Endothelial cell of umbilical vein (primary cell): ENCODE data around the gene PHOX2A. TPM values are rescaled to one million over a fixed set of nuclear protein-coding genes. Genes with fewer than 3 reads are reported as not detected.

Source experiments
- BruUV-seq: library from RNA; stranded (reverse); fragments of 400-500 nt; replicated peaks from 2 replicates; lab custom pipeline; 2021; lab: Mats Ljungman, UMichigan
- CTCF ChIA-PET: fragments of 300-600, 350-600 bp; sonication (Branson Sonifier 250); formaldehyde crosslinking; loops from one replicate; lab custom pipeline; 2021; ENCODE audit warnings: antibody characterized with exemption, inconsistent platforms; lab: Charles Lee
- POLR2A ChIA-PET: fragments of 300-600, 350-600 bp; sonication (Branson Sonifier 250); formaldehyde crosslinking; loops from one replicate; lab custom pipeline; 2021; ENCODE audit warnings: antibody characterized with exemption, inconsistent platforms; lab: Charles Lee
- DNase-seq: peaks from one replicate; pipeline ENCODE4 v3.0.0-alpha.2; 2011; ENCODE audit warnings: low read depth, low spot score
- FAIRE-seq: peaks from 2 replicates; lab custom pipeline; 2011; peaks lifted over from hg19 to GRCh38; lab: Jason Lieb, UNC
- H2AFZ ChIP-seq: 2 replicates; pipeline ENCODE4 v1.6.0; 2012; ENCODE audit warnings: low read depth, low read length, control low read depth, inconsistent platforms
- H3K27ac ChIP-seq: 2 replicates; pipeline ENCODE4 v1.5.1; 2011; ENCODE audit warnings: low read depth, mild to moderate bottlenecking, control low read depth, low read length, moderate library complexity; ENCODE audit not compliant: insufficient read depth
- H3K27me3 ChIP-seq, 2 experiments: 2 replicates each; pipeline versions ENCODE4 v1.6.0 to v1.6.1; 2011; ENCODE audit warnings: low read length in 2 of 2, mixed read lengths in 1 of 2; ENCODE audit not compliant: control insufficient read depth in 2 of 2, insufficient read depth in 2 of 2
- H3K36me3 ChIP-seq, 2 experiments: 2 replicates in 1 of 2; 3 replicates in 1 of 2; pipeline ENCODE4 v1.5.1; 2011; ENCODE audit warnings: low read length in 2 of 2, mild to moderate bottlenecking in 1 of 2, moderate library complexity in 1 of 2; ENCODE audit not compliant: control insufficient read depth in 2 of 2, insufficient read depth in 2 of 2; ENCODE audit errors: extremely low read depth in 1 of 2
- H3K4me1 ChIP-seq: 3 replicates; pipeline ENCODE4 v1.5.1; 2011; ENCODE audit warnings: mild to moderate bottlenecking, low read length; ENCODE audit not compliant: control insufficient read depth, insufficient read depth; ENCODE audit errors: extremely low read depth
- H3K4me2 ChIP-seq: 2 replicates; pipeline ENCODE4 v1.6.1; 2011; ENCODE audit warnings: low read length, control low read depth, mixed read lengths; ENCODE audit not compliant: insufficient read depth
- H3K4me3 ChIP-seq, 3 experiments: fragments of 200-600 bp in 1 of 3; sonication (generic), shearing (Covaris generic) in 1 of 3; replicated peaks in 1 of 3; 2 replicates each; pipeline ENCODE4 v1.5.1; 2011 to 2016; ENCODE audit warnings: control low read depth in 3 of 3, low read length in 3 of 3, mild to moderate bottlenecking in 2 of 3, inconsistent platforms in 1 of 3, low read depth in 1 of 3, moderate library complexity in 1 of 3; ENCODE audit not compliant: insufficient read depth in 1 of 3
- H3K79me2 ChIP-seq: 2 replicates; pipeline ENCODE4 v1.6.0; 2012; ENCODE audit warnings: low read length, inconsistent platforms; ENCODE audit not compliant: control insufficient read depth, insufficient read depth
- H3K9ac ChIP-seq: replicated peaks from 2 replicates; pipeline ENCODE3; 2011; ENCODE audit warnings: low read length, control low read depth; ENCODE audit not compliant: insufficient read depth; ENCODE audit errors: extremely low read depth
- H3K9me1 ChIP-seq: replicated peaks from 3 replicates; pipeline ENCODE4 v1.6.0; 2011; ENCODE audit warnings: mild to moderate bottlenecking, low read length; ENCODE audit not compliant: control insufficient read depth, insufficient read depth; ENCODE audit errors: extremely low read depth
- H3K9me3 ChIP-seq: replicated peaks from 2 replicates; pipeline ENCODE4 v1.5.1; 2012; ENCODE audit warnings: low read length, inconsistent platforms; ENCODE audit not compliant: control insufficient read depth, insufficient read depth
- H4K20me1 ChIP-seq: replicated peaks from 2 replicates; pipeline ENCODE3; 2011; ENCODE audit warnings: mild to moderate bottlenecking, low read length; ENCODE audit not compliant: control insufficient read depth, insufficient read depth; ENCODE audit errors: extremely low read depth
- CTCF ChIP-seq, 2 donors: IDR thresholded peaks; 1 replicate in 1 of 2; 2 replicates in 1 of 2; pipeline ENCODE4 v1.5.1; 2011; ENCODE audit warnings: low read length in 2 of 2, mild to moderate bottlenecking in 2 of 2, moderate library complexity in 2 of 2, control low read depth in 1 of 2, inconsistent platforms in 1 of 2, low read depth in 1 of 2; ENCODE audit not compliant: insufficient read depth in 1 of 2; ENCODE audit errors: extremely low read depth in 1 of 2
- EZH2 ChIP-seq: IDR thresholded peaks from 2 replicates; pipeline ENCODE4 v1.6.1; 2012; ENCODE audit warnings: borderline replicate concordance, low read depth, mild to moderate bottlenecking, moderate library complexity, low read length, inconsistent platforms; ENCODE audit not compliant: severe bottlenecking
- FOS ChIP-seq: IDR thresholded peaks from 2 replicates; pipeline ENCODE4 v1.6.1; 2011; ENCODE audit warnings: mild to moderate bottlenecking, low read length, moderate library complexity, borderline replicate concordance; ENCODE audit not compliant: insufficient read depth
- GATA2 ChIP-seq: IDR thresholded peaks from 2 replicates; pipeline ENCODE4 v1.7.0; 2011; ENCODE audit warnings: low read depth, mild to moderate bottlenecking, moderate library complexity, mixed read lengths, low read length; ENCODE audit not compliant: insufficient read length, insufficient read depth
- JUN ChIP-seq: IDR thresholded peaks from 2 replicates; pipeline ENCODE4 v1.6.1; 2011; ENCODE audit warnings: borderline replicate concordance, low read depth; ENCODE audit not compliant: insufficient read length, insufficient read depth
- MAX ChIP-seq: IDR thresholded peaks from 2 replicates; pipeline ENCODE4 v1.6.1; 2011; ENCODE audit not compliant: insufficient read depth, insufficient read length
- MYC ChIP-seq: IDR thresholded peaks from one replicate; pipeline ENCODE4 v1.6.1; 2011; ENCODE audit warnings: mild to moderate bottlenecking, low read depth, low read length
- POLR2A ChIP-seq: IDR thresholded peaks from 2 replicates; pipeline ENCODE4 v1.6.1; 2012; ENCODE audit warnings: low read depth, mild to moderate bottlenecking, control low read depth, low read length
- POLR2AphosphoS5 ChIP-seq: IDR thresholded peaks from 2 replicates; pipeline ENCODE4 v1.6.1; 2012; ENCODE audit warnings: low read depth, mild to moderate bottlenecking, control low read depth, low read length, moderate library complexity; ENCODE audit not compliant: insufficient read depth
- dilution Hi-C: fragments of 300-500 bp; cut with MboI; formaldehyde crosslinking; loops from one replicate; pipeline ENCODE4 v1.15.0; 2019; ENCODE audit warnings: low sequenced_read_pairs; ENCODE audit not compliant: extremely low pct_ligation_motif_present
- intact Hi-C: fragments of 100-400 bp; cut with micrococcal nuclease; formaldehyde crosslinking; loops from one replicate; pipeline ENCODE4 v1.10.0; 2022
- polyA plus RNA-seq, 4 experiments: library from polyadenylated mRNA; depleted of rRNA in 3 of 4; stranded (reverse) in 3 of 4; unstranded in 1 of 4; fragments of >200 nt; gene quantifications; 2 replicates each; pipeline versions ENCODE4 v1.2.1 to v1.2.3, GENCODE V29; 2011 to 2012; ENCODE audit warnings: missing spikeins in 1 of 4
- total RNA-seq: library from RNA; stranded (reverse); gene quantifications from 2 replicates; pipeline ENCODE4 v1.2.3, GENCODE V29; 2021

Gene PHOX2A
- total and polyA plus RNA-seq, 2 donors (not counting 3 experiments of a cell fraction or from before 2014, with no cell fraction given) = not detected

GRCh38 chr11:72227316-72228228 is 16.4 kb downstream of the PHOX2A start:
- peaks cover 21% of the 10 kb centered on the region for H3K79me2 ChIP-seq
- no peaks in the 10 kb centered on the region for H3K9me3 ChIP-seq
- BruUV-seq = no TSS peak
- intact Hi-C loops (no loop called here), dilution Hi-C loops (no loop called here)
- H3K9ac ChIP-seq = no peak overlapping the region
- H3K4me2 ChIP-seq = no peak overlapping the region
- ChIA-PET CTCF (interaction anchor here (0.7 to 1.5 kb wide), 4 partner anchors 9 to 203 kb away, joined by 3 to 8 read pairs (median 4); no protein-coding TSS in a partner anchor), POLR2A (interaction anchor here (1.3 kb wide), 1 partner anchor 9 kb away, joined by 4 read pairs; no protein-coding TSS in a partner anchor)
- H4K20me1 ChIP-seq = no peaks in the 10 kb centered on the region
- H3K4me1 ChIP-seq = peaks cover 8% of the 10 kb centered on the region
- FAIRE-seq (no peak), DNase-seq (no peak)
- no peak overlapping the region for H3K27ac ChIP-seq
- H3K9me1 ChIP-seq = no peaks in the 10 kb centered on the region
- no peak overlapping the region for H2AFZ ChIP-seq
- H3K4me3 ChIP-seq = no peak overlapping the region
- peaks cover 10 to 53% of the 10 kb centered on the region in 2 experiments for H3K36me3 ChIP-seq
- H3K27me3 ChIP-seq = no peaks in the 10 kb centered on the region
- TF ChIP-seq FOS (no peak), POLR2AphosphoS5 (no peak), CTCF (IDR thresholded peaks at IDR 0.05; ENCODE audit: extremely low read depth in 1 of 2, insufficient read depth in 1 of 2, low read depth in 1 of 2, low read length in 2 of 2) (no peak), MAX (no peak), EZH2 (no peak), GATA2 (no peak), MYC (no peak), JUN (no peak), POLR2A (no peak)
